GM10847 (cell line): Measurements from ENCODE around the gene OTOA.

Experiments
- POLR2A ChIP-seq: IDR thresholded peaks from 2 replicates; pipeline ENCODE4 v1.6.1; 2011; ENCODE audit not compliant: insufficient read length; ENCODE audit errors: extremely low read depth

OTOA gene

GRCh38 chr16:21641916-21642315, 21.9 kb upstream of the OTOA start:
- no peak for TF ChIP-seq POLR2A

DNA sequence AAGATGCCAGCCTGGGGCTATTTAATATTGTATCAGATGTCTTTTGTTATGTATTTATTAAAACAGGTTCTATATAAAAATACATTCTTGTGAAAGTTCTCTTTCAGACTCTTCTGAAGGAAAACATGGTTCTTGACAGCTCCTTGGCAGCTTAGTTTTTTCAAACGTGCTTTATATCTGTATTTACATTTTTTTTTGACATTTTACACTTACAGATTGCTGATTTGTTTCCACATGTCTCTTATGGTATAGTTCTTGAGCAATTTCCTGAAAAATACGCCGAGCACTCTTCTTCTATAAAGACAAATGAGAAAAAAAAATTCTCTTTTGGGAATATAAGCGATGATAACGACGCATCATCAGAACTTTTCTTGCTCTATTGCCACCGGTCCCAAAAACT, 20.9 kb upstream of the OTOA start:
- TF ChIP-seq POLR2A, result no peak

GRCh38 chr16:21643785-21644184, 20.0 kb upstream of the OTOA start:
- no peak for TF ChIP-seq POLR2A

DNA sequence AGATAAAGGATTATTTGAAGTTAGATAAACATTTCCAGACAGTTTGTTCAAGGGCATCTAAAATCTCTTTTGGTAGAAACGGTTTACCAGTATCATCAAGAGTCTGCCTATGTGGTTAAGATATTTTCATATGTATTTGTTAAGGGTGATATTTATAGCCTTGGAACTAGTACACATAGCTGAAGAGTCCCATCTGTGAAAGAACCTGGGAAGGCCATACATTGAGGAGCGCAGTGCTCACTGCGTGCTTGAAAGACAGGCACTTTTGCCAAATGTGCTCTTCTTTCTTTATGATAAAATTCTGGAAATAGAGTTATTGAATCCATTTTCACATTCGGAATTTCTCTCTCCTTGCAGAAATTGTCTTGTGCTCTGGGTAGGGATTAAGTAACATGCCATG, 19.1 kb upstream of the OTOA start:
- TF ChIP-seq POLR2A, result no peak

DNA sequence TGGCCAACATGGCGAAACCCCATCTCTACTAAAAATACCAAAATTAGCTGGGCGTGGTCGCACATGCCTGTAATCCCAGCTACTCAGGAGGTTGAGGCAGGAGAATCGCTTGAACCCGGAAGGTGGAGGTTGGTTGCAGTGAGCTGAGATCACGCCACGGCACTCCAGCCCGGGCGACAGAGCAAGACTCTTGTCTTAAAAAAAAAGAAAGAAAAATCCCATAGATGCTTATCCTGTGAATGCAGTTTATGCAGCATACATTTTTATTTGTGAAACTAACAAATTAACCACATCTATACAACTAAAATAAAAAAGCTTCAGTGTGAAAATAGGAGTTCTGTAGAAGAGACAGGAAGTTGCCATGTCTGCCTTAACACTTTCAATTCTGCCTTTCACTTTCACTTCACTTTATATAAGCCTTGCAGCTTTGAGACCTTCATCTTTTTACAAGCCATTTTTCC, 18.5 kb upstream of the OTOA start:
- no peak for TF ChIP-seq POLR2A

DNA sequence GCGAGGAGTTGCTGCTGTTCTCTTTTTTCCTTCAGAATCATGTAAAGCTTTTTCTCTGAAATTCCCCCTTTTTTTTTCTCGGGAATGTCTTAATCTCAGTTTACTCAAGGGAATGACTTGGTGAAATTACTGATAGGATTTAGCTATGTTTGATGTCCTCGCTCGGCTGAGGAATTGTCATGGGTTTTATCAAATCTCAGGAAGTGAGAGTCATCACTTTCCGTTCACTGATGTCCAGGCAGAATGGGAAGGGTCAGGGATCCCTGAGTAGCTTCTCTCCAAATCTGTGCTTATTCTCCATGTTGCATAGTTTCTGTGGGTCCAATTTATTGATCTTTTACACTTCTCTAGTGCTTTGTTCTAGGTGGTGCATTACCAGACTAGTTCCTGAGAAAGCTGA, 17.7 kb upstream of the OTOA start:
- TF ChIP-seq POLR2A, result no peak

GRCh38 chr16:21646721-21647561, 16.8 kb upstream of the OTOA start:
- TF ChIP-seq POLR2A, result no peak

DNA sequence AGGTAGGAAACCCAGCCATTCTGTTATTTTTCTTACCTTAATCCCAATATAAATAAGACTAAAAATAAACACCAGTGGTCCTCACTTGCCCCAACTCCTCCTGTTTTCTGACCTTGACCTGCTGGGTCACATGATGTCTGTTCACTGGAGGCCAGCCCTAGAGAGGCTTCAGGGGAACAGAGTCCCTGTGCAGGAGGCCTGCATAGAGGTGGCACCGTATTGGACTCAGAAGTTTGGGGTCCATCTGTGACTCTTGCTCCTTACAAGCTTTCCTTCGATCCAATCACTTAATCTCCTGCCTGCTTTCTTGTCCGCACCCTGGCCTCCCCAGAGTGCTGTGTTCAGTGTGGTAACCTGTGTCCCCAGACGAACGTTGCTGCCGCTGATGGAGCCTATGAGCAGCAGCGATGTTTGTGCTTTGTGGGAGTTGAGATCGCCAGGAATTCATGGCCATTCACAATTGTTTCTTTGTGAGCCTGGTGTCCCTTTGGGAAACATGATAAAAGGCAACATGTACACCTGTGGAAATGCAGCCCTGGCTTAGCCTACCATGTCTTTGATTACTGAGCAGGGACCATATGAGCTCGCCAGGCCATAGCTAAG, 16.1 kb upstream of the OTOA start:
- TF ChIP-seq POLR2A, result no peak

DNA sequence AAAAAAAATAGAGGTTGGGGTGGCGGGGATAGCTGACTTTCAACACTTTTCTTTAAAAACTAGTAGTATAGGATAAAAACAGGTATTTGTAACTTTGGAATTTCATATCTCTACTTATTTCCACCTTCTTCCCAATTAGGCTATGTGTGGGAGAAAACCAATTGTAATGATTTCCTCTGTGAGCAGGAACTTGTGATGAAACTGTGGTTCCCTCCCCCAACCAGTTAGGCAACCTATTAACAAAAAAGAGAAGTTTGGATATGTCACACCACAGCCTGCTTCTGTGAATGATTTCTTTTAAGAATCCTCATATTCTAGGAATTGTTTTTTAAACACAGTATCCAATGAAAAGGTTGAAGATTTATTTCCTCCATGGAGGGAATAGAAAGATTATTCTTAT, 13.2 kb upstream of the OTOA start:
- no peak for TF ChIP-seq POLR2A

- TF ChIP-seq POLR2A, result no peak
These were observed 12.3 kb upstream of the OTOA start for GRCh38 chr16:21651515-21651914.

GRCh38 chr16:21652453-21652852, 11.3 kb upstream of the OTOA start, which contains the start of gene IGSF6:
TSS of gene IGSF6 (minus strand) at chr16:21652608. CDS start at chr16:21652598, 10 bp downstream.
- TF ChIP-seq POLR2A, result no peak

- TF ChIP-seq POLR2A, result no peak
These were observed 10.2 kb upstream of the OTOA start for GRCh38 chr16:21653571-21653970.

DNA sequence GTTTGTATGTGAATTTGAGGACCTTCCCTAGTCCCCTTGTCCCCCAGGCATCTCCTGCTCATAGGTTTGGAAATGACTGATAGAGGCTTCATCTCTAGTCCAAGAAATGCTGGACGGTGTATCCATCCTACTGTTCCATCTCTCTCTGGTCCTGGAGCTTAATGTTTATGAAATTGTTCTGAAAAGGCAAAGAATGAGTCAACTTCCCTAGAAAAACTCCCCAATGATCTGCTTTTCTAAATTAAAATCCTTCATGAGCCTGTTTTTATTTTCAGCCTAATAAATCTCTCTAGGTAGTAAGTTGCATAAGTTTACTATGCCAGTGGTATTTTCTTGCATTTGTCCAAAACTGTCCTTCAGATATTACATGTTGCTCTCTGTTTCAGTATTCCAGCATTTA, 9.3 kb upstream of the OTOA start:
- TF ChIP-seq POLR2A, result no peak

- no peak for TF ChIP-seq POLR2A
These were observed 8.9 kb upstream of the OTOA start for GRCh38 chr16:21654881-21655280.

DNA sequence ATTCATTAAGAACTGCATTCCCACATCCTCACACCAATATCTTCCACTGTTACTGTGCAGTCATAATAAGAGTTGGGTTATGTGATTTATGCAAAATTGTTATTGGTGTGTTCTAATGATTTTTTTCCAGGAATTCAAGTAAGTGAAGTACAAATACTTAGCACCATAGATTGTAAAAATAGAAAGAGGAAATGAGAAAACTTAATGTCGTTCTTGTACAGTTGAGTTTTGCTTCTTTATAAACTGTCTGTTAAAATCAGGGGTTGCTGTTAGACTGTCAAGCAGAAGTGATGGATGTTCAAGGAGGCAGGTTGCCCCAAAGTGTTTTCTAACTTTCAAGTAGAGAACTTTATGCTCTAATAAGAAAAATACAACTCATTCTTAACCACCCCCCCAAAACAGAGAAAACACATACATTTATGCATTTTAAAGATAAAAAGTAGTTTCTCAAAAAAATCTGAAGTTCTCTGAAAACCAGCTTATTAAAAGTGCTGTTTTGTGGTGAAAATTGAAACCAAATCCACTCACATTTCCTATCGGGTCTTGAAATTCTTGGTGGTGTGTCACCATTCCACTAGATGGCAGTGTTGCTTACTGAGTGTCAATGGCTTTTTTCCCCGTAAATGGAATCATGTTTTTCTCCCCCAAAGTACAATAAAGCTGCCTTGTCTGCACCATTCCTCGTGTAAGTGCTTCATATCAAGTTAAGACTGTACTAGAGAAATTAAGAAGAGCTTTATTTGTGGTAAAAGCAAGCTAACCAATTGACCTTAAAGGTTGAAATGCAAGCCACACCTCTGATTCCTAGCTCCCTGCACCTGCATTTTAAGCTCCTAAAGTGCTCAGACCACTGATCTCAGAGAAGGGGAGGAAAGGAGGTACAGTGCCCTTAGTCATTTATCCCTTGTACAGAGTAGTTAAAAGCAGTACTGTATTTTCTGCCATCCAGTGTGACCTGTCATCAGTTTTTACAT, 6.7 kb upstream of the OTOA start:
- no peak for TF ChIP-seq POLR2A
